ENCODE measurements around the gene SGMS1.
"Not testable (repeated sequence)": the region's sequence is repeated elsewhere in the genome, so short reads cannot be mapped to it uniquely, and the experiment has no call there.

The SGMS1 gene

DNA sequence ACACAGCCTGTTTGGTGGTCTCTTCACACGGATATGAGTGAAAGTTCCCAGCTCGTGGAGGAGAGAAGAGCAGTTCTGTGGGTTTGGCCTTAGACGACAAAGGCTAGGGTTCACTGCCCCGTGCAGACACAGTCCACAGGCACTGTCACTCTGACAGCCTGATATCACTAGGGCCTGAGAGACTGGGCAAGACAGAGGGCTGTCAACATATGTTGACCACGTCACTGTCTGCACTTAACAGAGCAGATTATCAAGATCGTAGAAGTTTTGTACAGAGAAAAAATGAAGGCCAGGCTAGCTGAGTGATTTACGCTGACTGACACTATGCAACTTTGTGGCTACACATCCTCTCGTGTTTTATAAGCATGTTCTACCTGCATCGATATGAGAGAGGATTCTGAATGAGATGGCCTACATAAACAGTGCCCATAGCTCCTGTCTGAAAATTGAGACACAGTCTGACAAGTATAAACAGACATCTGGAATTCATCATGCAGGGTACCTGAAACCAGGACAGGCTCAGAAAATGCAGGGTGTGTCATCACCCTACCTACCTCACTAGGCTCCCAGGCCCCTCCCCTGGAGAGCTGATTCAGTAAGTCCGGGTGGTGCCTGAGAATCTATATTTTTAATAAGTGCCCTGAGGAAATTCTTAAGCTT lies 120.0 kb downstream of the SGMS1 start:
- no peak for DNase-seq

DNA sequence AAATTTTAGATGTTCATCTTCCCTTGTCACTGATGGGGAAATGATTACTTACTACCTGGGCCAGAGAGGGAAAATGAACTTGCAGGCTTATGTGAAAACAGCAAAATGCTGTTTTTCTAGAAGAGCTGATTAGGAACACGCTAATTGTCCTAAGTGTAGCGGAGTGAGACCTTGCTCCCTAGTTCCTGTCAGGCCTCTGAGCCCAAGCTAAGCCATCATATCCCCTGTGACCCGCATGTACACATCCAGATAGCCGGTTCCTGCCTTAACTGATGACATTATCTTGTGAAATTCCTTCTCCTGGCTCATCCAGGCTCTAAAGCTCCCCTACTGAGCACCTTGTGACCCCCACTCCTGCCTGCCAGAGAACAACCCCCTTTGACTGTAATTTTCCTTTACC lies 120.6 kb downstream of the SGMS1 start:
- not testable (repeated sequence) for DNase-seq

DNA sequence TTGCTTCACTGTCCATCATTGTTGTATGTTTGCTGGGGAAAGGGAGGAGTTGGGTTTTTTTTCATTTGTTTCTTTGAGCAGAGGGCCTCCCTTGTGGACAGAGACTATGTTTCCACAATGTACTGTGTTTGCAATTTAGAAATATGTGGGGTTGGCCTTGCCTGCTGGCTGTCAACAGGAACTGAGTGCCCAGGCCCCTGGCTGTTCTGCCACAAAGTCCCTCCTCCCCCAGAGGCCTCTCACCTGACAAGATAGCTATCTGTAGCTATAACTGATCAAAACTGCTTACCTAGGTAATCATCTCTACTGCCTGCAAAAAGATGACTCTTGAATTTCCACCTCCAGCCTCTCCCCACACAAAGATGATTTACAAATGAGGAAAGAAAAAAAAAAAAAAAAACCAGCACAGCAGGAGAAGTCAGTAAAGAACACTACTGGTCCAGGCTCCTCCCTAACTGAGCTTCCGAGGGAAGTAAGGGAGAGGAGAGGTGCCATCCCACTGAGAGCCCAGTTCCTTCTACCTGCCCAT lies 121.8 kb downstream of the SGMS1 start:
- no peak for DNase-seq

DNA sequence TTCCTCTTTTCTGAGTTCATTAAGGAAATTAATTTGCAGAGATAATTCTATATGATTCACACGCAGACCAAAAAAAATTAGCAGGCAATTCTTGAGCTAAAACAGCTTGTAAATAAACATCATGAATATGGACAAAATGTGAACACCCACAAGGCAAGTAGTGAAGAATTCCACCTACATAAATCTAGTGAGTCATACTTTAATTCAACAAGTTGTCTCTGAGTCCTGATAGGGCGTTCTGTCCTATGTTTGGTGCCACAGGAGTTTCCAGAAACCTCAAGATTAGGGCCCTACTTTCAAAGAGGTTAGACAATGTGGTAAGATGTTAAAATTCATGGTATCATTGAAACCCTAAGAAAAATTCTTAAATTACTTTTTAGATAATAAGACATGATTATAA lies 122.3 kb downstream of the SGMS1 start:
- DNase-seq: no peak

DNA sequence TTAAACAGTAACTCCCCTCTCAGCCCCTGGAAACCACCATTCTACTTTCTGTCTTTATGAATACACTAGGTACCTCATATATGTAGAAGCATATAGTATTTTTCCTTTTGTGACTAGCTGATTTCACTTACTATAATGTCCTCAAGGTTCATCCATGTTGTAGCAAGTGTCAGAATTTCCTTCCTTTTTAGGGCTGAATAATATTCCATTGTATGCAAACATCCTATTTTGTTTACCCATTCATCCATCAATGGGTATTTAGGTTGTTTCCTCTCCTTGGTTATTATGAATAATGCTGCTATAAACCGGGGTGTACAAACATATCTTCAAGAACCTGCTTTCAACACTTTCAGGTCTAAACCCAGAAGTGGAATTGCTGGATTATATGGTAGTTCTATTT lies 125.3 kb downstream of the SGMS1 start:
- DNase-seq: no peak

DNA sequence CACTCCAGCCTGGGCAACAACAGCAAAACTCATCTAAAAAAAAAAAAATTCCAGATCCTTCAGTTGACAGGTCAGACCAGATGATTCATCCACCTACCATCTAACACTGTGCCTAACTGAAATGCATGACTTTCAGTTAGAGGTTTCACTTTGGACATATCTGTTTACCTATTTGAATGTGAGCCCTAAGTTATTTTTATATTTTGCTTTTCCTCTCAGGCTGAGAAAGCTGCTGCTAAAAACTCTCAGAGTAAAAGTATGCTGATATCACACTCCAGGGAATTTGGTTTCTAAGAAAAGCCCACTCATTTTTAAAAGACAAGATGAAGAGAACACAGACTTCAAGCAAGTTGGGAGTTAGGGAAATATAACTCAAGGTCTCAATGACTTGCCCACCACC lies 126.0 kb downstream of the SGMS1 start:
- no peak for DNase-seq

DNA sequence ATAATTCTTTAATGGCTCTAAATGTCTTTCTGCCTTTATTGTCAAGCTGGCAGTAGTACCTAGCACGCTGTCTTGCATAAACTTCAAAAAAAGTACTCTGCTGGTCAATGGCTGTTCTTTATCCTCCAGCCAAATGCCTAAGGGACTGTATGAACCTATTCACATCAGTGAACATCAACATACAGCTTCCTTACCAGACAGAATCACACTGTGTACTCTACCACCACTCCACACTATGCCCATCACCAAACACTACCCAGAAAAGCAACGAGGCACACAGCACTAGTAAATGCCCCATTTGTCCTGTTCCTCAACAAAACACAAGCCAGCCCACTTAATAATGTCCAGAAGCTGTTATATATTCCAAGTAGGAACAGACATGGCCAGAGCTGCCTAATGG lies 127.5 kb downstream of the SGMS1 start:
- DNase-seq: no peak

DNA sequence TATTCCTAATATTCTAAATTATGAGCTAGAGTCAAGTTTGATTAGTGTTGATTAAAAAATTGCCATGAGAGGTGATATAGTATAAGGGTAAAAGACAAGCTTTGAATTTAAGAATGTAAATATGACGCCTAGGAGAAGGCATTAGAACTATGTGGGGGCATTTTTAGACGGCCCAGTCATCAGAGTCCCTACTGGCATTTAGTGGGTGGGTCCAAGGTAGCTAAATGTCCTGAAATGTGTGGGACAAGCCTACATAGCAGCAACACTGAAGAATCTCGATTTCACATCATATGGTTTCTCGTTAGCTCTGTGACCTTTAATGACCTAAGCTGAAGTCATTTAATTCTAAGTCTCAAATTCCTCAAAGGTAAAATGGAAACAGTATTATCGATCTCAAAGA lies 133.5 kb downstream of the SGMS1 start:
- no peak for DNase-seq

DNA sequence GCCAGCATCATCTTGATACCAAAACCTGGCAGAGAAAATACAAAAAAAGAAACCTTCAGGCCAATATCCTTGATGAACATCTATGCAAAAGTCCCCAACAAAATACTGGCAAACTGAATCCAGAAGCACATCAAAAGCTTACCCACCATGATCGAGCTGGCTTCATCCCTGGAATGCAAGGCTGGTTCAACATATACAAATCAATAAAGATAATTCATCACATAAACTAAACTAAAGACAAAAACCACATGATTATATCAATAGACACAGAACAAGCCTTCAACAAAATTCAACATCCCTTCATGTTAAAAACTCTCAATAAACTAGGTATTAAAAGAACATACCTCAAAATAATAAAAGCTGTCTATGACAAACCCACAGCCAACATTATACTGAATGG lies 139.2 kb downstream of the SGMS1 start:
- not testable (repeated sequence) for DNase-seq

DNA sequence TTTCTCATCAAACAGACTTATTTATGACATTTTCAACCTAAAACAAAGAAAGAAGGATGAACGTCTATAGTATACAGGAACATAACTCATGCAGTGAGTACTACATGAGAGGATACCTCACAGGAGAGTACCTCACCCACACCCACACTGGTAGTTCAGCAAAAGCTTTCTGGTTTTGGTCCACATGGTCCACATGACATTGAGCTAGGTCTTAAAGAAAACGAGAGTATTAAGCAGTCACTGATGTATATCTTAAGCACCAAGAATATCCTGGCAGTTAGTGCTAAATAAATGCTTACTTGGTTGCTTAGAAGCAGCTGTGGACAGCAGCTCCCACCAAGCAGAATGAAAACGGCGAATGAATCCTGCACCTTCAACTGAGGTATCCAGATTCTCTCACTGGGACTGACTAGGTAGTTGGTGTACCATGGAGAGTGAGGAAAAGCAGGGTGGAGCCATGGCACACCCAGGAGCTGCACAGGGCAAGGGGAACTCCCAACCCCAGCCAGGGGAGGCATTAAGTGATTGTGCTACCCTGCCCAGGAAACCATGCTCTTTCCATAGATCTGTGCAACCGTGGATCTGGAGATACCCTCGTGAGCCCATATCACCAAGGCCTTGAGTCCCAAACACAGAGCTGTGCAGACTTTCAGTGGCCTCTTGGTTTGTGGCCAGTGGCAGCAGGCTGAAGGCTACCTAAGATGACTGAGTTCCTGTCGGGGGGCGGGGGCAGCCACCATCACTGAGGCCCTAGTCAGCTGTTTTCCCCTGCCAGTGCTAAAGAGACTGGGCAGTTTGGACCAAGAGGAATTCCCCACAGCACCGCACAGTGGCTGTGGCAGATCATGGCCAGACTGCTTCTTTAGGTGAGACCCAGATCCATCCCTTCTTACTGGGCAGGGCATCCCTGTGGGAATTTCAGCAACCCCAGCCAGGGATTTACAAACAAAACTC lies 143.4 kb downstream of the SGMS1 start:
- DNase-seq: no peak

DNA sequence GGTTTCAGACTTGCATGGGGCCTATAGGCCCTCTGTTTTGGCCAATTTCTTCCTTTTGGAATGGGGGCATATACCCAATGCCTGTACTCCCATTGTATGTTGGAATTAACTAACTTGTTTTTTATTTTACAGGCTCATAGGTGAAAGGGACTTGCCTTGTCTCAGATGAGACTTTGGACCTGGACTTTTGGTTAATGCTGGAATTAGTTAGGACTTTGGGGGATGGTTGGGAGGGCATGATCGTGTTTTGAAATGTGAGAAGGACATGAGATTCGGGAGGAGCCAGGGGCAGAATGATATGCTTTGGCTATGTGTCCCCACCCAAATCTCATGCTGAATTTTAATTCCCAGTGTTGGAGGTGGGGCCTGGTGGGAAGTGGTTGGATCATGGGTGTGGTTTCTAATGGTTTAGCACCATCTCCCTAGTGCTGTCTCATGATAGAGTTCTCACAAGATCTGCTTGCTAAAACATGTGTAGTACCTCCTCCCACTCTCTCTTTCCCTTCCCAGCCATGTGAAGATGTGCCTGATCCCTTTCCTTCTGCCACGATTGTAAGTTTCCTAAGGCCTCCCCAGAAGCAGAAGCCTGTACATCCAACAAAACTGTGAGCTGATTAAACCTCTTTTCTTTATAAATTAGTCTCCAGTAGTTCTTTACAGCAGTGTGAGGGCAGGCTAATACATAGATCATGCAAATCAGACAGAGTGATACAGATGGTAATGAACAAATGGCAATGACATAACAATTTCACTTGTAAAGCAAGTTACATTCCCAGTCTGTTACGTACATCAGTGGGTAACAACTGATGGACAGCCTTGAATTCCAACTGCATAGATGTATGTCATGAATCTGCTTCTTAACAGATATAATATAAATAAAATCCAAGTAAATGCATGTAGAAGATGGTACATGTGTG lies 146.2 kb downstream of the SGMS1 start:
- no peak for DNase-seq

DNA sequence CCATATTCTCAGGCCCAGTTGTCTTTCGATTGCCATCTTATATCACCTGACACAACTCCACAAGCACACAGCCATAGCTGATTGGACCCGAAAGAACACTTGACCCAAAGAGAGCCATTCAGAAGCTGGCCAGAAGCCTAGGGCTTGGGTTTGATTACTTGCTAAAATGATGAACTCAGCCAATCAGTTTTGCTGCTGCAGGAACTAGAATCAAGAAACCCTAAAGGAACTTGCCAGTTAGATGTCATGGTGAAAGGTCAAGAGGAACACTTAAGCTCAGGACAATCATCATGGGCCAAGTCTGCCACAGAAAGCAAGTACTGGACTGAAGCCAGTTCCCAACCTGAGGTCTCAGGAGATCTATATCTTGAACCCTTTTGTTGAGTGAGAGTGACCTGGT lies 150.0 kb downstream of the SGMS1 start:
- no peak for DNase-seq

DNA sequence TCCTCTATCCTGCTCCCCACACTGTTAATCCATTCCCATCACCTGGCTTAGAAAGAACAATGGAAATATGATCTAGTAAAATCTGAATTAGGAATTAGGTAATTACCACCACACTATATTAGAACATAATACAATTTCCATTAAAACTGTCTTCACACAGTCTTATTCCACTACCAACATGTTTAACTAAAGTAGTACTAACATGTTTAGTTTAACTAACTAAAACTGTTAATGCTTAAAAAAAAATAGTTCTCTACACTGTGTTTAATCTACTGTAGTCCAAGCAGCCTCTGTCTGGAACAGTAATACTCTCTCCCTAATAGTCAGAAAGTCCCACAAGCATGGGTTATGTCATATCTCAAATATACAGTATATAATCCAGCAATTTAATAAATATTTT lies 150.8 kb downstream of the SGMS1 start:
- DNase-seq: no peak

DNA sequence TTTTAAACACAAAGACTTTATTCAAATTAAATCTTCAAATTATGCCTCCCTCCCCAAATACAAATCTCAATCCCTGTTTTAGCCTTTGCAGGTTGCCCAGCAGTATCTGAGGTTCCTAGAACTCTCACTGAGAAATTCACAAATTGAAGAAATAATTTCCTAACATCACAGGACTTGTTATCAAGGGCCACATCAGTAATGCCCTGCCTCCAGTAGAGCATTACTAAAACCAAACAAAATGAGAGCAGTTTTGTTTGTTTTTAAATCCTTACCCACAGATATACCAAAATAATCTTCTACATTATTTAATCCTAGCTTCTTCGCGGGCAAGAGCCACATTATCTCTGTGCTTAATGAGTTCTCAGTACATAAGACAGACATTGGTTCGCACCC lies 152.2 kb downstream of the SGMS1 start:
- DNase-seq: no peak

DNA sequence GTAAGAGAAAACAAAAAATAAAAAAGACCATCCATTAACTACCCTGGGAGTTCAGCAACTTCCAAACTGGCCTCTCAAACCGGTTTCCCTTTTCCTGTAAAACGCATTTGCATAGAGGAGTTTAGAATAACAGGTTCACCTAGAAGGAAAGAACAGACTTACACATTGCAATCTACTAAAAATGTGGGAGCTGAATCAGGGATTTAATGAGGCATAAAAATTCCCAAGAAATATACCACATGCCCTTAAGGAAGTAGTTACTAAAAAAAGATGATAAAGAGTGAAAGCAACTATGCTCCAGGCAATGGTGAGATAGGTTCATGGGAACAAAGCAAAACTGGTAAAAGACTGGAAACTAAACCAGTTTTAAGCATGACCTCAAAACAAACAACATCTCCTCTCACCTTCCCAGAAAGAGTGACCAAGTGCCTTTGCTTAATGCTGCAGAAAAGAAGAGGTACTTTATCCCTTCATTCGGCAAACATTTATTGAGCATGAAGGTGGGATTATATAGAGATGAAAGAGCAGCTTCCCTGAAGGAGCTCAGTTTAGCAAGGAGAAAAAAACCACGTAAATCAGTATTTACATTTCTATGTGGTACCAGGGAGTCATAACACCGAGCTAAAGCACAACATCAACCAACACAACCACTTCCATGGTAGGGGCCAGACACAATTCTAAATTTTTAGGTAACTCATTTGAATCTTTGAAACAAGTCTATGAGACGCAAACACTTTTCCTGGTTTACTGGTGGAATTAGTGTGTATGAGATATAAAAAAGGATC lies 152.8 kb downstream of the SGMS1 start:
- no peak for DNase-seq

DNA sequence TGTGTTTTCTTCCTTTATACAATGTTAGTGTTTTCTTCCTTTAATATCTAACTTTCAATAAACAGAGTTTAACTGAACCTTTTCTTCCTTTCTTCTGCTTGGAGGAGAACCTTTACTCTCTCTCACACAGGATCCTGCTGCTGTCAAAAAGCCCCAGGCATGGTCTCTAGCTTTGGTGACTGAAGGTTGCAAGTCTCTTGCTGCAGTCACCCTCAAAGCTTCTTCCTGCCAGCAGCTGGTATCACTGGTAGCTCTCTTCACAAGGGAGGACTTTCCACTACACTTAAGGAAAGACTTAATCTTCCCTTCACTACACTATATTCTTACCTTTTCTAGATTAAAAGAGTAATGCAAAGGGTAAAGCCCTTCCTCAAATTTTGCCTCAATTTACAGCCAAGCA lies 153.4 kb downstream of the SGMS1 start:
- no peak for DNase-seq

DNA sequence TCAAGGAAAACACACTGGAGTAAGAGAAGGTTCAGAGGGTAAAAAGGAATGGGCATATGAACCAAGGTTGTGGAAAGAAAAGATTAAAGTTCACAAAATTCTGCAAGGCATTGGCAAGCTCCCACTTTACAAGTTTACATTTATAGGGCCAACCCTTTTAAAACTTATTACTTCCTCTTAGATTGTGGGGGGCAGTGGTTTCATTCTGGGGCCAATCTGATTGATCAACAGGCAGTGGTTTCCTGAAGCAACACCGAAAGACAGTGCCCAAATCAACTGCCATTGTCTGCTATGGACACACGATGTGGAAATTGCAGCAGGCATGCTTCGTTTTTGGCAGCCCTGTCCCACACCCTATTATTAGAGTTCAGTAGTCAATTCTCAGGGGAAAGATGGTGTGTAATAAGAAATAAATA lies 154.0 kb downstream of the SGMS1 start:
- no peak for DNase-seq

DNA sequence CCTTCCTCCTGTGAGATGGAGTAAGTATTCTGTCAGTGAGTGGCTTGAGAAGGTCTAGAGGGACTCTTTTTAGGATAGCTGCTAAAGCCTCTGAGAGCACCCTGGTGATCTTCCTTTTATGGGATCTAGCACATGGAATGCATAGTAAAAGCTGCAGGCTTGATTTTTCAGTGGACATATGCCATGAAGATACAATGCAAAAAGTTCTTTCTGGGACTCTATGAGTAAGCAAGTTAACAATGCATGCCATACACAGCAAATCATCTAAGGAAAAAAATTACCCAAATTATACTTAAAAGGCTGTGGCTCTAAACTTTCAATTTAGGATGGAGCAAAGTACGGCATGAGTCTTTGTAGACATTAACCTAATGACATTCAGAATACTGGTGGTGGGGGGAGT lies 154.5 kb downstream of the SGMS1 start:
- no peak for DNase-seq

DNA sequence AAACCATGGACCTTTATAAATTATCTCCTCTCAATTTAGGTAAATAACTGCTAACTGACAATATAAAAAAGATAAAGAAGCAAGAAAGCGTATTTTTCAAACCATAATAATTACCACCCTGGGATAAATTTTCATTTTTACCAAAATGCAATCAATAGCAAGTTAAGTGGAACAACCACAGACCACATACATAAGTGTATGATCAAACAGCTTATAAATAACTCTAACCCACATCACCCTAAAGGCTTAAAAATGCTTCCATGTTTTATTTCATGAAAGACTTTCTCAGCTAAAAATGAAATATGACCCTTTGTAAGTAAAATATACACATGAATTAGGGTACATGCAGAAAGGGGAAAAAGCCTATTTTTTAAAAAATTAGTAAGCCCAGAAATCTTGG lies 156.5 kb downstream of the SGMS1 start:
- DNase-seq: no peak

DNA sequence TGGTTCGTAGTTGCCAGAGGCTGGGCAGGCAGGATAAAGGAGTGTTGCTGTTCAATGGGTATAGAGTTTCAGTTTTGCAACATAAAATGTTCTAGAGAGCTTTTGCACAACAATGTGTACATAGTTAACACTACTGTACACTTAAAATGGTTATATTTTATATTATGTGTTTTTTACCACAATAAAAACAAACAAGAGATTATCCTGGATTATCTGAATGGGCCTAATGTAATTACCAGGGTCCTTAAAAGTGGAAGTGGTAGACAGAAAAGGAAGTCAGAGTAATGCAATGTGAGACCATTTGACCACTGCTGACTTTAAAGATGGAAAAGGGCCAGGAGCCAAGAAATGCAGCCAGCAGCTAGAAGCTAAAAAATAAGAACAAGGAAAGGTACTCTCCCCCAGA lies 159.7 kb downstream of the SGMS1 start:
- DNase-seq: no peak

DNA sequence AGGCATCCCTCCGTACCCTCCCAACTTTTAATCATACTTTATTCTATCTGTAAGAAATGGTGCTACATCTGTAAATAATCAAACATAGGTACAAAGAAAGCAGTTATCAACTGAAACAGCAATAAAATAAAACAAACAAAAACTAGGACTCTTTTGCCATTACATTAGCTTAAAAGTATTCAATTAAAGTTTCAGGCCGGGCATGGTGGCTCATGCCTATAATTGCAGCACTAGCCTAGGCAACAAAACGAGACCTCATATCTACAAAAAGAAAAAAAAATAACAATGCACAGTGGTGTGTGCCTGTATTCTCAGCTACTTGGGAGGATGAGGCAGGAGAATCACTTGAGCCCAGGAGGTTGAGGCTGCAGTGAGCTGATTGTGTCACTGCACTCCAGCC lies 161.9 kb downstream of the SGMS1 start:
- DNase-seq: no peak

DNA sequence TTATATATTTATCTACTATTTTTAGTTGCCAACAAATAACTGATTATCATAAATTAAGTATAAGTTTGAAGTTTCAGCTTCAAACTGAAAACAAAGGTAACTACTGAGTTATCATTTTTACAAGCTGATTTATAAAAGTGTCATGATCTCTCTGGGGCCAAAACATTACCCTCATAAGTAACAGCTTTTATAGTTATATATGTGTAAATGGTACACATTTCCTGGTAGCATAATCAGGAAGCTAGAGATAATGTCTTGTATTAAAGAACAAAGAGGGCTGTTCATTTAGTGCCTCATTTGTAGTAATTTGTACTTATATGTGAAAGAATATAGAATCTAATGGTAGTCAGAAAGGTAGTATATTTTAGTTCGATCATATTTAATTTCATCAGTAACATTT lies 162.6 kb downstream of the SGMS1 start:
- DNase-seq: no peak

Measured in NCI-H2171 treated with DMSO at 0.1 percent for 48 hours (cell line).